ENCODE measurements around the gene RXFP1.

DNA sequence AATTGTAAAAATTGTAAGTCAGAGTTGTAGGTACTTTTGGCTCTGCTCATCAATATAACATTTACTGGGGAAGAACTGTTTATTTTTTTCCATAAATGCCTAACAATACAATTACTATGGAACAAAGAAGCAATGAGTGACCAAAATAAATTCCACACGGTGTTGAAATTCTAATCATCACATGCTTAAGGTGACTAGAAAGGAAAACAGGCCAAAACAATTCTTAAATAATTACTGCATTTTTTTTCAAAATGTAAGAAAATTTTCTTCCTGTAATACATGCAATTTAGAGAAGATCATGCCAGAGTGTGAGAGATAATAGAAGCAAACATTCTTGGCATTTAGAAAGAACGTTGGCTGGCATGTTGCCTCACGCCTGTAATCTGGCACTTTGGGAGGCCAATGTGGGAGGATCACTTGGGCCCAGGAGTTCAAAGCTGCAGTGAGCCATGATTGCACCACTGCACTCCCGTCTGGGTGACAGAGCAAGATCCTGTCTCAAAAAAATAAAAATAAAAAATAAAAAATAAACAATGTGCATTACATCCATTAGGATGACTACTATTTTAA is 127.5 kb downstream of the RXFP1 start:
- TF ChIP-seq, protein P1, sequence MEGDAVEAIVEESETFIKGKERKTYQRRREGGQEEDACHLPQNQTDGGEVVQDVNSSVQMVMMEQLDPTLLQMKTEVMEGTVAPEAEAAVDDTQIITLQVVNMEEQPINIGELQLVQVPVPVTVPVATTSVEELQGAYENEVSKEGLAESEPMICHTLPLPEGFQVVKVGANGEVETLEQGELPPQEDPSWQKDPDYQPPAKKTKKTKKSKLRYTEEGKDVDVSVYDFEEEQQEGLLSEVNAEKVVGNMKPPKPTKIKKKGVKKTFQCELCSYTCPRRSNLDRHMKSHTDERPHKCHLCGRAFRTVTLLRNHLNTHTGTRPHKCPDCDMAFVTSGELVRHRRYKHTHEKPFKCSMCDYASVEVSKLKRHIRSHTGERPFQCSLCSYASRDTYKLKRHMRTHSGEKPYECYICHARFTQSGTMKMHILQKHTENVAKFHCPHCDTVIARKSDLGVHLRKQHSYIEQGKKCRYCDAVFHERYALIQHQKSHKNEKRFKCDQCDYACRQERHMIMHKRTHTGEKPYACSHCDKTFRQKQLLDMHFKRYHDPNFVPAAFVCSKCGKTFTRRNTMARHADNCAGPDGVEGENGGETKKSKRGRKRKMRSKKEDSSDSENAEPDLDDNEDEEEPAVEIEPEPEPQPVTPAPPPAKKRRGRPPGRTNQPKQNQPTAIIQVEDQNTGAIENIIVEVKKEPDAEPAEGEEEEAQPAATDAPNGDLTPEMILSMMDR (IDR thresholded peaks at IDR 0.05), result no peak
- TF ChIP-seq POLR2A (IDR thresholded peaks at IDR 0.05) (no peak), EP300 (IDR thresholded peaks at IDR 0.05) (no peak), POLR2AphosphoS5 (IDR thresholded peaks at IDR 0.05) (no peak)
